Stimulated activated CD4-positive, alpha-beta T cell treated with anti-CD3 and anti-CD28 coated beads, TNF-alpha, amount 100 ng/mL, for 4 hours (primary cell): ENCODE measurements around the gene RAI2.
A peak's percentile ranks its signal among the peaks of the same experiment; 100 is the strongest.
"Not testable (repeated sequence)": the region's sequence is repeated elsewhere in the genome, so short reads cannot be mapped to it uniquely, and the experiment has no call there.

Experiments used
- DNase-seq, 3 experiments: peaks; one replicate each; pipeline ENCODE4 v3.0.0-alpha.2; 2020; ENCODE audit warnings: low read depth in 3 of 3

The RAI2 gene

GRCh38 chrX:17786554-17787347, 74.3 kb downstream of the RAI2 start:
- DNase-seq, result not testable (repeated sequence)

GRCh38 chrX:17779434-17779833, 81.7 kb downstream of the RAI2 start:
- no peak for DNase-seq

- DNase-seq, result no peak
These were observed 82.1 kb downstream of the RAI2 start for GRCh38 chrX:17778997-17779396.

- no peak for DNase-seq
These were observed 87.0 kb downstream of the RAI2 start for GRCh38 chrX:17774053-17774452.

- DNase-seq, result no peak
These were observed 87.7 kb downstream of the RAI2 start for GRCh38 chrX:17773221-17773876.

GRCh38 chrX:17769701-17770269, 91.3 kb downstream of the RAI2 start:
- DNase-seq, result peak in 2 of 3 experiments; percentile 5 to 9

GRCh38 chrX:17768997-17769396, 92.1 kb downstream of the RAI2 start:
- DNase-seq, result no peak

GRCh38 chrX:17767734-17768133, 93.4 kb downstream of the RAI2 start:
- no peak for DNase-seq

GRCh38 chrX:17759990-17760389, 101.1 kb downstream of the RAI2 start:
- DNase-seq, result no peak

- DNase-seq, result no peak
These were observed 102.7 kb downstream of the RAI2 start for GRCh38 chrX:17758382-17758781.

- no peak for DNase-seq
These were observed 110.7 kb downstream of the RAI2 start for GRCh38 chrX:17750436-17750835.
